HG03575 (cell line): ENCODE measurements around the gene ABCG8.

Experiments used
- ATAC-seq: cut with Tn5 transposase; IDR thresholded peaks from one replicate; pipeline ENCODE4 v1.9.1; 2021; ENCODE audit not compliant: unreplicated experiment, insufficient number of reproducible peaks, low FRiP score; ENCODE audit errors: extremely low read depth

Gene ABCG8

GRCh38 chr2:43852196-43852730, 13.5 kb downstream of the ABCG8 start:
- no peak for ATAC-seq

GRCh38 chr2:43853141-43854081, 14.6 kb downstream of the ABCG8 start:
- no peak for ATAC-seq

DNA sequence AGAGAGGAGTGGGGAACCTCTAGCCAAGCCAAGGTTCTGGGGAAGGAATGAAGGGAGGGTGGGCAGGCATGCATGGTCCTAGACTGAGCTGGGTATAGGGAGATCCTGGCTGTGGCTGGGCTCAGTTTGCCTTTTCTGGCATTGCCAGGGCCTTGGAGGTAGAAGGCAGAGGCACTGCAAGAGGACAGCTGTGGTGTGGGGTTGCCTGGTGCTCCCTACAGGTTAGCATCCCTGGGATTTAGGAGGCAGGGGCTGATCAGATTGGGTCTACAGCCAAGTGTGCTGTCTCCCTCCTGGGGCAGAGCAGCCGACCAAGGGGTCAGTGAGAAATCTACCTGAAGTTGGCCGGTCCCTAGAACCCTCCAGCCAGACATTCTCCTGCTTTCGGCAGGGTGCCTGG, 15.9 kb downstream of the ABCG8 start:
- no peak for ATAC-seq

GRCh38 chr2:43855292-43855691, 16.5 kb downstream of the ABCG8 start:
- ATAC-seq, result no peak

DNA sequence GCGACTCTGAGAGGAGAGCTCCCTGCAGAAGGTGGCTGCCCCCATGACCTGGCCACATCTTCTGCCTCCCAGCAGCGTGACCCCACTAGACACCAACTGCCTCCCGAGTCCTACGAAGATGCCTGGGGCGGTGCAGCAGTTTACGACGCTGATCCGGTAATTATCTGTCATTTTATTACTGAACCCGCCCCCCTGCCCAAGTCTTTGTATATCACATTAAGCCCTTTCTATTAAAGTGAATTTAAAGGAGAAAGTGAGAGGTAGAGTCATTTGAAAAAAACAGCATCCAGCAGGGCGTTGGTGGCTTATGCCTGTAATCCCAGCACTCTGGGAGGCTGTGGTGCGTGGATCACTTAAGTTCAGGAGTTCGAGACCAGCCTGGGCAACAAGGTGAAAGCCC, 33.4 kb downstream of the ABCG8 start:
- ATAC-seq, result no peak

- ATAC-seq, result no peak
These were observed 36.1 kb downstream of the ABCG8 start for GRCh38 chr2:43874776-43875451.

GRCh38 chr2:43877782-43878464, 39.2 kb downstream of the ABCG8 start:
- no peak for ATAC-seq

DNA sequence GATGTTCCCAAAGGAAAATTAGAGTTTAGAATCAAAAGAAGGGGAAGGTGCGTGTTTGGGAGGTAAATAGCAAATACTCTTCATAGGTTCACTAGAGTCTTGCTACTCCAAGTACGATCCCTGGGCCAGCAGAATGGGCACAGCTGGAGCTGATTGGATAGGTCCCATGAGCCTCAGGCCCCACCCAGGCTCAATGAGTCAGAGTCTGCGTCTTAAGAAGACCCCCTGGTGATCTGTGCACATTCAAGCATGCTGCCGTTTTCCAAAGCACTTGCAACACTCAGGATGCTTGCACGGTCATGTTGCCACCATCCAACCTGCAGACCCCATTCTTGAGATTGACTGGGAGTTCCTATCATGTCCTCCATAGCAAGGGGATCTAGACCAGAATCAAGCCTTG, 40.5 kb downstream of the ABCG8 start:
- no peak for ATAC-seq

DNA sequence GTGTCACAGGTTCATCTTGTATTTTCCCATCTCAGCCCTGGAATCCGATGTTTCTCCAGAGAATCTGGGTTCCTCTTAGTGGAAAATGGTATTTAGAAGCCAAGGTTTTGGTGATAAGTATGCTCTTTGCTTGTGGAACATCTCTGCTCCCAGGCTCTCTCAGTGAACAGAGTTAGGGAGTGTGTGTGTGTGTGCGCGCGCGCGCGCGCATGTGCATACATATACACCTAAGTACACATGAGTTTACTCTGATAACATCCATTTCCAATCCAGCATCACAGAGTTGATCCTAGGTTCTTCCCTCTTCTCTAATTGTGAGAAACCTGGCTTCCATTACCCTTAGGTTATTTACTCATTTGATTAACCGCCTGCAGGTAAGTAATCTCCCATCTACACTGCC, 41.7 kb downstream of the ABCG8 start:
- ATAC-seq, result no peak

GRCh38 chr2:43880952-43881351, 42.2 kb downstream of the ABCG8 start:
- ATAC-seq, result no peak

DNA sequence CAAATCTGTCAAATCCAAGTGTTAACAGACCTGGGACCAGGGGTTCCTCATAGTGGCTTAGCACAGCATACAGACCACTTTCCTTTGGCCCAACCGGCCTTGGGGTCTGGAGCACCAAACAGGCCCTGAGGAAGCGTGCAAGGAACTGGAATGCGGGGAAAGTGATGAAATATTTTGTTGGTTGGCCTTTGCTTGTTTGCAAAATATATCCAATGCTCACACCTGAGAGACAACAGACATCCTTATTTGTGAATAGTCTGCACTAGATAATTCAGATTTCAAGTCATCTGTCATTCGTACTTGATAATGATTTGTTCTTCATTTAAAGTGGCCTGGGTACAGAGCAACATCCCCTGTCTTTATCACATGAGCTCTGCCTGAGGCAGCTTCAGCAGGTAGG, 43.5 kb downstream of the ABCG8 start:
- ATAC-seq, result no peak

- ATAC-seq, result no peak
These were observed 45.9 kb downstream of the ABCG8 start for GRCh38 chr2:43884689-43885088.

- no peak for ATAC-seq
These were observed 46.4 kb downstream of the ABCG8 start for GRCh38 chr2:43885132-43885632.

DNA sequence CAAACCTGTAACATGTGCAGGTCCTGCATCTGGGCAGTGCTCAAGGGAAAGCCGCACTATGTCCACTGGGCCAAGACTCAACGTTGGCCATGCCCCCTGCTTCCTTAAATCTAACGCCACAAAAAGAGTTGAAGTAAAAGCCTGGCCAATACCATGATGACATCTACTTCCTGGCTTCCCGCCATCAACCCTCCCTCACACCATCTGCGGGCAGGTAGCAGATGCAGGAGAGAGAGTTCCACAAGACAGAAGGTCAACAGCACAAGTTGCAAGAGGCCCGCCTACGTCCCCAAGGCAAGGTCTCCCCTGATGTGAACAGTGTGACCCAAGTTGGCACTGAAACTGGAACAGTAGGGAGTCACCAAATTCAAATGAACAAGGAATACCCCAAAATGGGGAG, 48.4 kb downstream of the ABCG8 start:
- no peak for ATAC-seq

- ATAC-seq, result no peak
These were observed 50.6 kb downstream of the ABCG8 start for GRCh38 chr2:43889416-43889815.

GRCh38 chr2:43890855-43891254, 52.1 kb downstream of the ABCG8 start:
- ATAC-seq, result no peak

DNA sequence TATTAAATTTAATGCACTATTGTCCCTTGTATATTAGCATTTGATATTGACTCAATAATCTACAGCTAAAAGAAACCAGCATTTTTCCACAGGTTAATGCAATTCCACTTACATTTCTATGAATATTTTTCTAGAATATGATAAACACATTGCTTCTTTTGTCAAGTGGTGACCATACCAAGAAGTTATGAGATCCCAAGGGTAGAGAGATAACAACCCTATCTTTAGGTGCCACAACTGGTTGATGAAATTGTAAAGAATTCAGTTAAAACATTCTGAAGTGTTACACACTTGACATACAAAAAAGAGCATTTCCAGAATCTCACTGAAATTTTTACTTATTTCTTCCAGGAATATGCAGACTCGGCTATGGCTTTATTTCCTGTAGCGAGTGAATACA, 56.0 kb downstream of the ABCG8 start:
- no peak for ATAC-seq

DNA sequence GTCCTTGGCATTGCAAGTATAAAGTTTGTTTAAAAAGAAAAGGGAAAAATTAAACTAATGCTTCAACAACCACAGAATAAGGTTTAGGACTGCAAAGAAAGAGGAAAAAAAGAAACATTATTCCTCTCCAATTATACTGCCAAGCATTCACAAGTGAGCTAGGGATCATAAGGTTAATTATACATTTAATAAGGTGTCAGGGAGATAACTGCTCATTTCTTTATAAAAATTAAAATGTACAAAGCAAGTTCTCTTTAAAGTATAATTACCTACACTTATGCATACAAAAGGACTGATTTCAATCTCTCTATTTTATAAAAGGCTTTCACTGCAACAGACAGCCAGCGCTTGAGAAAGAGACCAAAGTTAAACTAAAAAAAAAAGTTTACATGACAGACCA, 58.1 kb downstream of the ABCG8 start:
- no peak for ATAC-seq

DNA sequence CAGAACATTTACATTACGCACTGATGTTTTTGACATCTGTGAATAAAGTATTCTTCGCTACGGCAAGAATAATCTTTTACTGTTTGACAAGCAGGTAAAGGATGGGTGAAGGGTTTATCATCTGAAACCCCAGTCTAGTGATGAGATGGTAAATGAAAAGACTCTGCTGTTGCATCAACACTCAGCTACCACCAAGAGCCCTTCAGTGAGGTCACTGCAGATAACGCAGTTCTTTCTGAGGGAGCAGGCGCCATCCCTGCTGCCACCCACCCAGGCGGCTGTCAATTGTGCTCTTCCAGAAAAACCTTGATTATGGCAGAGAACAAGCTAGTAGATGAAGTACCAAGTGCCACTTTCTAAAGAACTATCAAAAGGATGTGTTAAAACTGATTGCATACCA, 58.7 kb downstream of the ABCG8 start:
- no peak for ATAC-seq
